ENCODE data around the gene FAF1. TPM values are rescaled to one million over a fixed set of nuclear protein-coding genes. Genes with fewer than 3 reads are reported as not detected.

Gene FAF1
- total RNA-seq, 6 experiments from 2014 or later, result 24.1 to 32.4 (median 31.6) TPM

DNA sequence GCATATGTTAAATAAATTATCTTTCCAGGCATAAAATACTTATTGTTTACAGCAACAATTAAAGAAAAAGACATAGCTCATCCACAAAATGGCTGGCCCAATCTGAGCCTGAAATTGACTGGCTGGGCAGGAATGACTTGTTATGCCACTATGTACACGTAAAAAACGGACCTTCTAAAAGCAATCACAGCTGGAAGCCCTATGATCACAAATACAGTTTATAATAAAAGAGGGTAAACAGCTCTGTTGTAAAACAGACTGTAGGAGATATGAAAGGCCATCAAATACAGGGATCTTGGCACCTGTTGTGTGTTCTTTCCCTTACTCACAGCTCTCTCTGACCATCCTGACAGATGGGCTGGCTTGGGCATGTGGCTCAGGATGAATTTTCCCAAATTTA is 466.4 kb downstream of the FAF1 start:
- intact Hi-C loops (cut with DNase I), result no loop called here
- ATAC-seq, result no peak
- DNase-seq, result no peak

DNA sequence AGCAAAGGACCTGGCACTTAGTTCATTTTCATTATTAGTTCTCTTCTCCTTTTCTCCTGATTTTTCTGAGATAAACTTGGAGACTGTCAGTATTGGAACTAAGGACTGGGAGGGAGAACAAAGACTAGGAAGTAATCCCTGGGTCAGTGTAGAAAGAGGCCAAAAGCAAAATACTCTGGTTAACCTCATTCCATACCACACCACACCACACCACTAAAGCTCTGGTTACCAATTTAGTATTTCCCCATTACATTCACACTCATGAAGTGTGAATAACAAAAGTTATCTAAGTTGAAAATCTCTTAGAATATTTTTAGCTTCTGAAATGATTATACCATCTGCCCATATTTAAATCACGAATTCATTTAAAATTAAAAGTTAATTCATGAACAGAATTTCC is 467.9 kb downstream of the FAF1 start:
- TF ChIP-seq, protein P1, sequence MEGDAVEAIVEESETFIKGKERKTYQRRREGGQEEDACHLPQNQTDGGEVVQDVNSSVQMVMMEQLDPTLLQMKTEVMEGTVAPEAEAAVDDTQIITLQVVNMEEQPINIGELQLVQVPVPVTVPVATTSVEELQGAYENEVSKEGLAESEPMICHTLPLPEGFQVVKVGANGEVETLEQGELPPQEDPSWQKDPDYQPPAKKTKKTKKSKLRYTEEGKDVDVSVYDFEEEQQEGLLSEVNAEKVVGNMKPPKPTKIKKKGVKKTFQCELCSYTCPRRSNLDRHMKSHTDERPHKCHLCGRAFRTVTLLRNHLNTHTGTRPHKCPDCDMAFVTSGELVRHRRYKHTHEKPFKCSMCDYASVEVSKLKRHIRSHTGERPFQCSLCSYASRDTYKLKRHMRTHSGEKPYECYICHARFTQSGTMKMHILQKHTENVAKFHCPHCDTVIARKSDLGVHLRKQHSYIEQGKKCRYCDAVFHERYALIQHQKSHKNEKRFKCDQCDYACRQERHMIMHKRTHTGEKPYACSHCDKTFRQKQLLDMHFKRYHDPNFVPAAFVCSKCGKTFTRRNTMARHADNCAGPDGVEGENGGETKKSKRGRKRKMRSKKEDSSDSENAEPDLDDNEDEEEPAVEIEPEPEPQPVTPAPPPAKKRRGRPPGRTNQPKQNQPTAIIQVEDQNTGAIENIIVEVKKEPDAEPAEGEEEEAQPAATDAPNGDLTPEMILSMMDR (IDR thresholded peaks at IDR 0.05), result no peak
- no peak for TF ChIP-seq POLR2A (IDR thresholded peaks at IDR 0.05)
- intact Hi-C loops (cut with DNase I), result no loop called here
- WGBS (ENCODE audit: insufficient coverage, low coverage, low lambda C conversion rate, missing lambda C conversion rate), result 91% methylated on average over 1 of the region's 1 CpG
- H3K27ac ChIP-seq, result no peak overlapping the region
- H3K9me3 ChIP-seq, result no peaks in the 10 kb centered on the region
- H3K27me3 ChIP-seq, result no peaks in the 10 kb centered on the region
- peaks cover 0 to 4% (median 0%) of the 10 kb centered on the region in 4 donors for H3K36me3 ChIP-seq
- H3K4me1 ChIP-seq, result no peaks in the 10 kb centered on the region
- H3K4me3 ChIP-seq, result no peak overlapping the region
- ATAC-seq, result no peak
- no peak for DNase-seq

More for the DNA sequence above, 466.4 kb downstream of the FAF1 start:
- Histone ChIP-seq H3K27ac (no peak overlapping the region), H3K27me3 (no peaks in the 10 kb centered on the region), H3K4me3 (no peak overlapping the region), H3K9me3 (no peaks in the 10 kb centered on the region), H3K4me1 (no peaks in the 10 kb centered on the region), H3K36me3 (peaks cover 0 to 4% (median 0%) of the 10 kb centered on the region in 4 donors)
- 95% methylated on average over 2 of the region's 2 CpGs for WGBS (ENCODE audit: insufficient coverage, low coverage, low lambda C conversion rate, missing lambda C conversion rate)
- TF ChIP-seq, protein P1 (IDR thresholded peaks at IDR 0.05), result no peak
- TF ChIP-seq POLR2A (IDR thresholded peaks at IDR 0.05), result no peak

DNA sequence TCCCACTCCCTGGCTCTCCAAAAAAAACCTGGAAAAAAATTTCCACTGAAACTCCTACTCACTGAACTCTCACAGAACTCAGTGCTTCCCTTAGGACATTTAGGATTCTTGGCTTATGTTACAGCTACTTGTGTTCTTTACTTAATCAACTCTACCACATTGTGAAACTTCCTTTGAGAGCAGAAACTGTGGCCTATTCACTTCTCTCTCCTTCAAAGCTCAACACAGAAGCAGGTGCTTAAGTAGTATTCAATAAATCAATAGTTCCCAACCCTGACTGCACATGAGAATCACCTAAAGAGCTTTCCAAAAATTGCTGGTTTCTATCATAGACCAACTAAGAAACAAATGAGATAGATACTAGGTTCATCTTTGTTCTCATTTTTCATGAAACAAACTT is 468.9 kb downstream of the FAF1 start:
- DNase-seq, result no peak
- Histone ChIP-seq H3K27ac (no peak overlapping the region), H3K27me3 (no peaks in the 10 kb centered on the region), H3K4me1 (no peaks in the 10 kb centered on the region), H3K36me3 (peaks cover 0 to 4% (median 0%) of the 10 kb centered on the region in 4 donors), H3K4me3 (no peak overlapping the region), H3K9me3 (no peaks in the 10 kb centered on the region)
- TF ChIP-seq POLR2A (IDR thresholded peaks at IDR 0.05), result no peak
- TF ChIP-seq, protein P1 (IDR thresholded peaks at IDR 0.05), result no peak
- intact Hi-C loops (cut with DNase I), result no loop called here
- no peak for ATAC-seq

DNA sequence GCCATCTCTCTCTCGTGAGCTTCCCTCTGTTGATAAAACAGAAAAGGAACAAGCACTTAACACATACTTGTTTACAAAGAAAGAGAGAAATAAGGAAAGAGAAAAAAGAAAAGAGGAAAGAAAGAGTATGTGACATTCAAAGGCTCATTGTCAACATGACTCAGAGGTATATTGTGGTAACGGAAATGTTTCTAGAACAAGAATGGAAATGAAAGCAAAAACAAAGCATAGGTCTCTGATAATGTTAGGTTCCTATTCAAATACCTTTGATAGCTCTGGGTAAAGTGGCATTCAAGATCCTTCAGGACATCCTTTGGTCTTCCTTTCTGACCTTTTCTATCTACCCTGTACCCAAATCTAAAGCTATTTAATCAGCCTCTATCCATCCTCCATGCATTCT is 469.4 kb downstream of the FAF1 start:
- intact Hi-C loops (cut with DNase I), result no loop called here
- no peak overlapping the region for H3K4me3 ChIP-seq
- H3K9me3 ChIP-seq, result no peaks in the 10 kb centered on the region
- DNase-seq (no peak), ATAC-seq (no peak)
- no peaks in the 10 kb centered on the region for H3K27me3 ChIP-seq
- peaks cover 0 to 4% (median 0%) of the 10 kb centered on the region in 4 donors for H3K36me3 ChIP-seq
- no peak overlapping the region for H3K27ac ChIP-seq
- WGBS (ENCODE audit: insufficient coverage, low coverage, low lambda C conversion rate, missing lambda C conversion rate), result 84% methylated on average over 2 of the region's 2 CpGs
- TF ChIP-seq, protein P1 (IDR thresholded peaks at IDR 0.05), result no peak
- TF ChIP-seq POLR2A (IDR thresholded peaks at IDR 0.05), result no peak
- H3K4me1 ChIP-seq, result no peaks in the 10 kb centered on the region

DNA sequence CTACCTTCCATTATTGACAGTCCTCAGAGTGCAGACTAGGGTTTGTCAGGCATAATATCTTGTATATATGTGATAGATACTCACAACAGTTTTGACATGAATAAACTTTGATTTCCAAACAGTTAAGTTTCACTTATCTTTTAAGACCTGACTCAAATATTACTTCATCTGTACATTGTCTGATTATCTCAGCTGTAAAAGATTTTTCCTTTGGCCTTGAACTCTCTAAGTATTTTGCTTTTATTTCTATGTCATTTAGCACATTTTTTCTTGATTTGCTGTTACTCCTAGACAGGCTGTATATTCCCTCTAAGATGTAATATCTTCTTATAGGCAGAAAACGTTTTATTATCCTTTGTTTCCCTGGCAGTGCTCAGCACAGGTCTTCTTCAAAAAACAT is 471.2 kb downstream of the FAF1 start:
- Histone ChIP-seq H3K9me3 (no peaks in the 10 kb centered on the region), H3K27me3 (no peaks in the 10 kb centered on the region), H3K27ac (no peak overlapping the region), H3K4me1 (no peaks in the 10 kb centered on the region), H3K4me3 (no peak overlapping the region), H3K36me3 (peaks cover 0 to 4% (median 0%) of the 10 kb centered on the region in 4 donors)
- TF ChIP-seq, protein P1 (IDR thresholded peaks at IDR 0.05), result no peak
- no peak for TF ChIP-seq POLR2A (IDR thresholded peaks at IDR 0.05)
- intact Hi-C loops (cut with DNase I), result no loop called here
- ATAC-seq, result no peak
- 72% methylated on average over 1 of the region's 1 CpG for WGBS (ENCODE audit: insufficient coverage, low coverage, low lambda C conversion rate, missing lambda C conversion rate)
- DNase-seq, result no peak

Data from right lobe of liver (tissue), 6 donors.